CD4-positive, alpha-beta T cell (primary cell): ENCODE results near the gene WASL. TPM values are rescaled to one million over a fixed set of nuclear protein-coding genes. Genes with fewer than 3 reads are reported as not detected.

Experiments used
- ATAC-seq: fragments of 200-7000 bp; cut with Tn5 transposase; one replicate; pipeline ENCODE4 v1.10.0; 2022; ENCODE audit warnings: mild to moderate bottlenecking; ENCODE audit not compliant: poor library complexity
- CTCF ChIA-PET: fragments of 350-600 bp; sonication (Branson Sonifier 250); formaldehyde crosslinking; loops from one replicate; lab custom pipeline; 2021; ENCODE audit warnings: antibody characterized with exemption, inconsistent platforms; lab: Charles Lee
- POLR2A ChIA-PET: fragments of 350-600 bp; sonication (Branson Sonifier 250); formaldehyde crosslinking; loops from one replicate; lab custom pipeline; 2021; ENCODE audit warnings: antibody characterized with exemption, inconsistent platforms; lab: Charles Lee
- DNase-seq, 14 experiments: peaks; one replicate each; pipeline ENCODE4 v3.0.0-alpha.2; 2013 to 2020; ENCODE audit warnings: mixed read lengths in 2 of 14
- H3K27ac ChIP-seq, 2 donors: one replicate each; pipeline versions ENCODE4 v1.5.1 to v1.7.0; 2013; ENCODE audit warnings: low read length in 2 of 2, low read depth in 1 of 2, mild to moderate bottlenecking in 1 of 2
- H3K27me3 ChIP-seq, 2 experiments: 1 replicate in 1 of 2; 2 replicates in 1 of 2; pipeline versions ENCODE4 v1.6.1 to v1.7.0; 2013; ENCODE audit warnings: low read length in 2 of 2, control low read depth in 1 of 2, mild to moderate bottlenecking in 1 of 2, moderate library complexity in 1 of 2; ENCODE audit not compliant: insufficient read depth in 2 of 2, control insufficient read depth in 1 of 2
- H3K36me3 ChIP-seq: one replicate; pipeline ENCODE4 v1.6.1; 2013; ENCODE audit warnings: low read length, control low read depth; ENCODE audit not compliant: insufficient read depth
- H3K4me1 ChIP-seq: one replicate; pipeline ENCODE4 v1.6.1; 2013; ENCODE audit warnings: low read length, control low read depth; ENCODE audit not compliant: insufficient read depth
- H3K4me3 ChIP-seq: one replicate; pipeline ENCODE4 v1.5.1; 2013; ENCODE audit warnings: mild to moderate bottlenecking, low read length, moderate library complexity
- H3K9me3 ChIP-seq, 2 experiments: 1 replicate in 1 of 2; 2 replicates in 1 of 2; pipeline versions ENCODE4 v1.6.1 to v1.7.0; 2013; ENCODE audit warnings: low read length in 2 of 2, mild to moderate bottlenecking in 2 of 2, control low read depth in 1 of 2, moderate library complexity in 1 of 2; ENCODE audit not compliant: control insufficient read depth in 1 of 2, insufficient read depth in 1 of 2
- H3K27ac Mint-ChIP-seq: one replicate; pipeline ENCODE4 v1.8.0; 2020; ENCODE audit warnings: mixed read lengths
- H3K27me3 Mint-ChIP-seq: one replicate; pipeline ENCODE4 v1.8.0; 2021; ENCODE audit warnings: mixed read lengths
- H3K36me3 Mint-ChIP-seq: one replicate; pipeline ENCODE4 v1.8.0; 2021; ENCODE audit warnings: low read depth, mixed read lengths
- H3K4me1 Mint-ChIP-seq: one replicate; pipeline ENCODE4 v1.8.0; 2021; ENCODE audit warnings: low read depth, mixed read lengths
- H3K4me3 Mint-ChIP-seq: one replicate; pipeline ENCODE4 v1.8.0; 2020; ENCODE audit warnings: mild to moderate bottlenecking, mixed read lengths
- H3K9me3 Mint-ChIP-seq: one replicate; pipeline ENCODE4 v1.8.0; 2020; ENCODE audit warnings: mixed read lengths
- CTCF ChIP-seq: fragments of 200-600 bp; IDR thresholded peaks from one replicate; pipeline ENCODE4 v1.8.0; 2022; ENCODE audit warnings: antibody characterized with exemption, mild to moderate bottlenecking
- intact Hi-C, 2 experiments: fragments of 100-400 bp; cut with DNase I in 1 of 2; cut with micrococcal nuclease in 1 of 2; formaldehyde crosslinking; loops; one replicate each; pipeline versions ENCODE4 v1.15.1 to v1.9.0; 2023 to 2025; cut with DNase I, micrococcal nuclease
- total RNA-seq, 174 experiments: library from RNA in 2 of 174; stranded (reverse) in 2 of 174; gene quantifications; one replicate each; pipeline ENCODE4 v1.2.3 and lab custom pipeline; 2021 to 2026

WASL gene
- total RNA-seq, 2 experiments from 2014 or later = 8.6 to 9.3 TPM

GRCh38 chr7:123633553-123633952, 115.2 kb downstream of the WASL start:
- Mint-ChIP-seq H3K4me1 (no peaks in the 10 kb centered on the region), H3K27me3 (peaks cover 22% of the 10 kb centered on the region), H3K9me3 (no peaks in the 10 kb centered on the region), H3K36me3 (no peaks in the 10 kb centered on the region), H3K4me3 (no peak overlapping the region), H3K27ac (no peak overlapping the region)
- ATAC-seq (no peak), DNase-seq (no peak)
- Histone ChIP-seq H3K4me1 (no peaks in the 10 kb centered on the region), H3K9me3 (no peaks in the 10 kb centered on the region), H3K27me3 (peaks cover 0 to 8% of the 10 kb centered on the region in 2 experiments), H3K36me3 (no peaks in the 10 kb centered on the region), H3K27ac (no peak overlapping the region), H3K4me3 (no peak overlapping the region)
- TF ChIP-seq CTCF = no peak
- ChIA-PET CTCF (no interaction called here), POLR2A (no interaction called here)
- intact Hi-C loops = no loop called here

GRCh38 chr7:123632808-123633207, 116.0 kb downstream of the WASL start:
- ChIA-PET CTCF (no interaction called here), POLR2A (no interaction called here)
- Mint-ChIP-seq H3K9me3 (no peaks in the 10 kb centered on the region), H3K36me3 (no peaks in the 10 kb centered on the region), H3K27me3 (peaks cover 14% of the 10 kb centered on the region), H3K4me1 (no peaks in the 10 kb centered on the region), H3K27ac (no peak overlapping the region), H3K4me3 (no peak overlapping the region)
- Histone ChIP-seq H3K27me3 (peaks cover 0 to 8% of the 10 kb centered on the region in 2 experiments), H3K36me3 (no peaks in the 10 kb centered on the region), H3K27ac (no peak overlapping the region), H3K9me3 (no peaks in the 10 kb centered on the region), H3K4me1 (no peaks in the 10 kb centered on the region), H3K4me3 (no peak overlapping the region)
- ATAC-seq = no peak
- no peak for TF ChIP-seq CTCF
- DNase-seq = no peak
- intact Hi-C loops = no loop called here

Other genes starting within 250 kb of the WASL start
- gene IQUB, start 214.4 kb downstream of the WASL start, total RNA-seq = not detected
- gene NDUFA5, start 191.2 kb downstream of the WASL start, total RNA-seq = 10 to 100 TPM; 67.9 to 68.6 TPM
- gene ASB15, start 147.2 kb downstream of the WASL start, total RNA-seq = not detected
- not detected for gene LMOD2, start 93.1 kb downstream of the WASL start, total RNA-seq
- gene HYAL4, start 96.2 kb upstream of the WASL start, total RNA-seq = under 1 TPM in 1 of 2 experiments, not detected in 1; 0.14 TPM
- gene SPAM1, start 176.2 kb upstream of the WASL start, total RNA-seq = not detected